Activated CD4-positive, alpha-beta T cell treated with anti-CD3 and anti-CD28 coated beads, Interleukin-2, amount 10 ng/mL, durations not matched to agents 7 days and 5 days (primary cell): ENCODE results near the gene UVRAG. TPM values are rescaled to one million over a fixed set of nuclear protein-coding genes. Genes with fewer than 3 reads are reported as not detected.

Experiments
- CTCF ChIA-PET: fragments of 350-600 bp; sonication (Branson Sonifier 250); formaldehyde crosslinking; loops from one replicate; lab custom pipeline; 2021; ENCODE audit warnings: antibody characterized with exemption; lab: Charles Lee
- POLR2A ChIA-PET: fragments of 350-600 bp; sonication (Branson Sonifier 250); formaldehyde crosslinking; loops from one replicate; lab custom pipeline; 2021; ENCODE audit warnings: antibody characterized with exemption; lab: Charles Lee
- DNase-seq: peaks from one replicate; pipeline ENCODE4 v3.0.0-alpha.2; 2020
- H3K27ac Mint-ChIP-seq: one replicate; pipeline ENCODE4 v1.8.0; 2021; ENCODE audit warnings: mild to moderate bottlenecking, moderate library complexity, mixed read lengths
- H3K27me3 Mint-ChIP-seq: one replicate; pipeline ENCODE4 v1.8.0; 2021; ENCODE audit warnings: mixed read lengths
- H3K36me3 Mint-ChIP-seq: one replicate; pipeline ENCODE4 v1.8.0; 2021; ENCODE audit warnings: low read depth, mixed read lengths
- H3K4me1 Mint-ChIP-seq: one replicate; pipeline ENCODE4 v1.8.0; 2021; ENCODE audit warnings: mixed read lengths
- H3K4me3 Mint-ChIP-seq: one replicate; pipeline ENCODE4 v1.8.0; 2021; ENCODE audit warnings: mild to moderate bottlenecking, moderate library complexity, mixed read lengths
- H3K9me3 Mint-ChIP-seq: one replicate; pipeline ENCODE4 v1.8.0; 2021; ENCODE audit warnings: mixed read lengths
- total RNA-seq, 2 experiments: library from RNA; stranded (reverse); gene quantifications; one replicate each; pipeline ENCODE4 v1.2.3, GENCODE V29; 2021

UVRAG gene
- total RNA-seq, 2 experiments from 2014 or later, result 16.8 to 17.0 TPM

GRCh38 chr11:76143274-76143673, 328.3 kb downstream of the UVRAG start:
- POLR2A ChIA-PET, result no interaction called here
- CTCF ChIA-PET, result interaction anchor here (2.3 kb wide), 1 partner anchor 9 kb away, joined by 7 read pairs; no protein-coding TSS in a partner anchor

GRCh38 chr11:76147106-76147740, 332.2 kb downstream of the UVRAG start:
- H3K4me3 Mint-ChIP-seq, result no peak overlapping the region
- peaks cover 7% of the 10 kb centered on the region for H3K4me1 Mint-ChIP-seq
- no peak overlapping the region for H3K27ac Mint-ChIP-seq
- CTCF ChIA-PET, result no interaction called here
- POLR2A ChIA-PET, result no interaction called here
- no peak for DNase-seq
- peaks cover 6% of the 10 kb centered on the region for H3K27me3 Mint-ChIP-seq
- H3K36me3 Mint-ChIP-seq, result no peaks in the 10 kb centered on the region
- no peaks in the 10 kb centered on the region for H3K9me3 Mint-ChIP-seq

More at GRCh38 chr11:76143274-76143673, 328.3 kb downstream of the UVRAG start:
- Mint-ChIP-seq H3K27me3 (no peaks in the 10 kb centered on the region), H3K4me1 (no peaks in the 10 kb centered on the region), H3K4me3 (no peak overlapping the region), H3K36me3 (peaks cover 4% of the 10 kb centered on the region), H3K27ac (no peak overlapping the region), H3K9me3 (no peaks in the 10 kb centered on the region)
- DNase-seq, result no peak

- POLR2A ChIA-PET, result no interaction called here
- CTCF ChIA-PET, result no interaction called here
- no peaks in the 10 kb centered on the region for H3K9me3 Mint-ChIP-seq
- H3K36me3 Mint-ChIP-seq, result no peaks in the 10 kb centered on the region
- H3K27ac Mint-ChIP-seq, result no peak overlapping the region
- DNase-seq, result no peak
- H3K4me3 Mint-ChIP-seq, result no peak overlapping the region
- peaks cover 6% of the 10 kb centered on the region for H3K27me3 Mint-ChIP-seq
- peaks cover 17% of the 10 kb centered on the region for H3K4me1 Mint-ChIP-seq
These were observed 333.2 kb downstream of the UVRAG start for GRCh38 chr11:76148231-76148630.

- Mint-ChIP-seq H3K4me3 (no peak overlapping the region), H3K36me3 (no peaks in the 10 kb centered on the region), H3K4me1 (peaks cover 23% of the 10 kb centered on the region), H3K9me3 (no peaks in the 10 kb centered on the region), H3K27me3 (peaks cover 10% of the 10 kb centered on the region), H3K27ac (no peak overlapping the region)
- CTCF ChIA-PET, result interaction anchor here (1.0 to 1.3 kb wide), 2 partner anchors 60 to 170 kb away, joined by 3 to 4 read pairs; no protein-coding TSS in a partner anchor
- POLR2A ChIA-PET, result interaction anchor here (0.6 kb wide), 1 partner anchor 230 kb away, joined by 3 read pairs; no protein-coding TSS in a partner anchor
- no peak for DNase-seq
These were observed 334.1 kb downstream of the UVRAG start for GRCh38 chr11:76148941-76149613.

GRCh38 chr11:76149713-76150112, 334.7 kb downstream of the UVRAG start:
- DNase-seq, result no peak
- Mint-ChIP-seq H3K9me3 (no peaks in the 10 kb centered on the region), H3K4me3 (no peak overlapping the region), H3K36me3 (no peaks in the 10 kb centered on the region), H3K27me3 (peaks cover 10% of the 10 kb centered on the region), H3K4me1 (peaks cover 23% of the 10 kb centered on the region), H3K27ac (no peak overlapping the region)
- ChIA-PET POLR2A (interaction anchor here (0.6 kb wide), 1 partner anchor 230 kb away, joined by 3 read pairs; no protein-coding TSS in a partner anchor), CTCF (interaction anchor here (1.0 to 1.3 kb wide), 2 partner anchors 59 to 169 kb away, joined by 3 to 4 read pairs; no protein-coding TSS in a partner anchor)

- H3K27me3 Mint-ChIP-seq, result peaks cover 10% of the 10 kb centered on the region
- H3K36me3 Mint-ChIP-seq, result no peaks in the 10 kb centered on the region
- ChIA-PET CTCF (interaction anchor here (0.6 to 1.3 kb wide), 4 partner anchors 59 to 344 kb away, joined by 3 to 5 read pairs (median 4); no protein-coding TSS in a partner anchor), POLR2A (no interaction called here)
- H3K9me3 Mint-ChIP-seq, result no peaks in the 10 kb centered on the region
- no peak for DNase-seq
- H3K4me3 Mint-ChIP-seq, result no peak overlapping the region
- no peak overlapping the region for H3K27ac Mint-ChIP-seq
- peaks cover 23% of the 10 kb centered on the region for H3K4me1 Mint-ChIP-seq
These were observed 335.1 kb downstream of the UVRAG start for GRCh38 chr11:76150141-76150540.

- peaks cover 10% of the 10 kb centered on the region for H3K27me3 Mint-ChIP-seq
- H3K36me3 Mint-ChIP-seq, result no peaks in the 10 kb centered on the region
- CTCF ChIA-PET, result interaction anchor here (0.5 to 1.7 kb wide), 31 partner anchors 8 to 1767 kb away, joined by 3 to 14 read pairs (median 4); no protein-coding TSS in a partner anchor
- peaks cover 23% of the 10 kb centered on the region for H3K4me1 Mint-ChIP-seq
- no peak overlapping the region for H3K4me3 Mint-ChIP-seq
- no peak overlapping the region for H3K27ac Mint-ChIP-seq
- no peak for DNase-seq
- POLR2A ChIA-PET, result no interaction called here
- H3K9me3 Mint-ChIP-seq, result no peaks in the 10 kb centered on the region
These were observed 336.6 kb downstream of the UVRAG start for GRCh38 chr11:76151556-76152085.

GRCh38 chr11:76152086-76152681, 337.2 kb downstream of the UVRAG start:
- POLR2A ChIA-PET, result interaction anchor here (1.1 kb wide), 1 partner anchor 255 kb away, joined by 3 read pairs; no protein-coding TSS in a partner anchor
- Mint-ChIP-seq H3K9me3 (no peaks in the 10 kb centered on the region), H3K4me1 (peaks cover 23% of the 10 kb centered on the region), H3K27me3 (peaks cover 10% of the 10 kb centered on the region), H3K4me3 (peak overlapping the region; percentile 37), H3K27ac (no peak overlapping the region), H3K36me3 (no peaks in the 10 kb centered on the region)
- peak; percentile 85 for DNase-seq
- CTCF ChIA-PET, result interaction anchor here (0.5 to 1.7 kb wide), 33 partner anchors 8 to 1766 kb away, joined by 3 to 14 read pairs (median 4); no protein-coding TSS in a partner anchor

GRCh38 chr11:76152741-76153570, 337.9 kb downstream of the UVRAG start:
- Mint-ChIP-seq H3K27ac (peak overlapping the region; percentile 34), H3K27me3 (peaks cover 10% of the 10 kb centered on the region), H3K36me3 (no peaks in the 10 kb centered on the region), H3K4me3 (peak overlapping the region; percentile 37), H3K9me3 (no peaks in the 10 kb centered on the region), H3K4me1 (peaks cover 23% of the 10 kb centered on the region)
- POLR2A ChIA-PET, result interaction anchor here (1.1 kb wide), 1 partner anchor 256 kb away, joined by 3 read pairs; no protein-coding TSS in a partner anchor
- DNase-seq, result no peak
- CTCF ChIA-PET, result interaction anchor here (0.6 to 1.7 kb wide), 28 partner anchors 7 to 677 kb away, joined by 3 to 14 read pairs (median 4); no protein-coding TSS in a partner anchor

- peaks cover 10% of the 10 kb centered on the region for H3K27me3 Mint-ChIP-seq
- no peaks in the 10 kb centered on the region for H3K36me3 Mint-ChIP-seq
- H3K4me3 Mint-ChIP-seq, result no peak overlapping the region
- ChIA-PET POLR2A (no interaction called here), CTCF (no interaction called here)
- H3K9me3 Mint-ChIP-seq, result no peaks in the 10 kb centered on the region
- H3K4me1 Mint-ChIP-seq, result peaks cover 23% of the 10 kb centered on the region
- H3K27ac Mint-ChIP-seq, result no peak overlapping the region
- no peak for DNase-seq
These were observed 338.5 kb downstream of the UVRAG start for GRCh38 chr11:76153571-76153923.

- Mint-ChIP-seq H3K36me3 (no peaks in the 10 kb centered on the region), H3K27ac (no peak overlapping the region), H3K4me1 (peaks cover 23% of the 10 kb centered on the region), H3K27me3 (peaks cover 10% of the 10 kb centered on the region), H3K9me3 (no peaks in the 10 kb centered on the region), H3K4me3 (no peak overlapping the region)
- DNase-seq, result no peak
- ChIA-PET POLR2A (no interaction called here), CTCF (no interaction called here)
These were observed 340.7 kb downstream of the UVRAG start for GRCh38 chr11:76155500-76156227.
